ENCODE results near the gene OPRM1.

Gene OPRM1

GRCh38 chr6:154243793-154244750 lies 205.0 kb downstream of the OPRM1 start:
- DNase-seq: no peak

- no peak for DNase-seq
Observed at GRCh38 chr6:154245506-154245905, 206.5 kb downstream of the OPRM1 start.

- DNase-seq: no peak
Observed at GRCh38 chr6:154246723-154247118, 207.7 kb downstream of the OPRM1 start.

GRCh38 chr6:154247119-154247861 lies 208.2 kb downstream of the OPRM1 start:
- DNase-seq: no peak

GRCh38 chr6:154249499-154250298 lies 210.7 kb downstream of the OPRM1 start:
- DNase-seq: no peak

- DNase-seq: no peak
Observed at GRCh38 chr6:154251116-154251515, 212.1 kb downstream of the OPRM1 start.

GRCh38 chr6:154252678-154253077 lies 213.6 kb downstream of the OPRM1 start:
- DNase-seq: no peak

GRCh38 chr6:154257067-154257466 lies 218.0 kb downstream of the OPRM1 start:
- no peak for DNase-seq

- no peak for DNase-seq
Observed at GRCh38 chr6:154258064-154258757, 219.2 kb downstream of the OPRM1 start.

- no peak for DNase-seq
Observed at GRCh38 chr6:154261688-154262397, 222.8 kb downstream of the OPRM1 start.

- DNase-seq: no peak
Observed at GRCh38 chr6:154266560-154267099, 227.6 kb downstream of the OPRM1 start.

- no peak for DNase-seq
Observed at GRCh38 chr6:154267508-154268106, 228.6 kb downstream of the OPRM1 start.

GRCh38 chr6:154268486-154268885 lies 229.4 kb downstream of the OPRM1 start:
- no peak for DNase-seq

GRCh38 chr6:154274168-154274567 lies 235.1 kb downstream of the OPRM1 start:
- DNase-seq: no peak

GRCh38 chr6:154276810-154277628 lies 238.0 kb downstream of the OPRM1 start:
- peak; percentile 14 for DNase-seq

GRCh38 chr6:154277629-154278017 lies 238.6 kb downstream of the OPRM1 start:
- DNase-seq: no peak

- DNase-seq: no peak
Observed at GRCh38 chr6:154280521-154280920, 241.5 kb downstream of the OPRM1 start.

GRCh38 chr6:154284313-154284853 lies 245.3 kb downstream of the OPRM1 start:
- DNase-seq: no peak

- no peak for DNase-seq
Observed at GRCh38 chr6:154285826-154286225, 246.8 kb downstream of the OPRM1 start.

Data from 8988T (cell line).